Measurements from ENCODE around the gene PFDN2. TPM values are rescaled to one million over a fixed set of nuclear protein-coding genes. Genes with fewer than 3 reads are reported as not detected.

PFDN2 gene
- total and polyA plus RNA-seq, 2 experiments from 2014 or later = 45.6 to 352 TPM

DNA sequence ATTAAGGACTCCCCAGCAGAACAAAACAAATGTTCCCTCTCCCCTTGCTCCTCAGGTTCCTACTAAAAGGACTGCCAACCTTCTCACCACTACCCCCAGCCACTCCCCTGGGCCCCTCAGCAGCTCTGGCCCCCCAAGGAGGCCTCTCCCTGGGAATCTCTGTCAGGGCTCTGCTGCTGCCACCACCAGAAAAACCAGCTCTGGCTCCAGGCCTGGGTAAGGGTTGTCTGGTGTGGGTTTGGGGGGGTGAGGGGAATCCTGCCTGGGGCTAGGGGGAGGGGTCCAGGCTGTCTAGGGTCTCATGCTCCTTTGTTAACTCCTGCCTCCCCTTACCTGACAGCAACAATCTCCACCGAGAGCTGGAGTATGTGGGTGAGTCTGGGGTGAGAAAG lies 33.2 kb downstream of the PFDN2 start (continued):
- TF ChIP-seq CTCF (conservative IDR thresholded peaks at IDR 0.05; ENCODE audit: low read depth in 2 of 2) (no peak), EZH2phosphoT487 (IDR thresholded peaks at IDR 0.05; ENCODE audit: unreplicated experiment) (no peak), NANOG (IDR thresholded peaks at IDR 0.05; ENCODE audit: borderline replicate concordance) (no peak), ZNF114 (CRISPR knock-in tag; IDR thresholded peaks at IDR 0.05) (no peak), JUNB (IDR thresholded peaks at IDR 0.05; ENCODE audit: unreplicated experiment) (no peak), STAT1 (IDR thresholded peaks at IDR 0.05; ENCODE audit: unreplicated experiment) (no peak)

DNA sequence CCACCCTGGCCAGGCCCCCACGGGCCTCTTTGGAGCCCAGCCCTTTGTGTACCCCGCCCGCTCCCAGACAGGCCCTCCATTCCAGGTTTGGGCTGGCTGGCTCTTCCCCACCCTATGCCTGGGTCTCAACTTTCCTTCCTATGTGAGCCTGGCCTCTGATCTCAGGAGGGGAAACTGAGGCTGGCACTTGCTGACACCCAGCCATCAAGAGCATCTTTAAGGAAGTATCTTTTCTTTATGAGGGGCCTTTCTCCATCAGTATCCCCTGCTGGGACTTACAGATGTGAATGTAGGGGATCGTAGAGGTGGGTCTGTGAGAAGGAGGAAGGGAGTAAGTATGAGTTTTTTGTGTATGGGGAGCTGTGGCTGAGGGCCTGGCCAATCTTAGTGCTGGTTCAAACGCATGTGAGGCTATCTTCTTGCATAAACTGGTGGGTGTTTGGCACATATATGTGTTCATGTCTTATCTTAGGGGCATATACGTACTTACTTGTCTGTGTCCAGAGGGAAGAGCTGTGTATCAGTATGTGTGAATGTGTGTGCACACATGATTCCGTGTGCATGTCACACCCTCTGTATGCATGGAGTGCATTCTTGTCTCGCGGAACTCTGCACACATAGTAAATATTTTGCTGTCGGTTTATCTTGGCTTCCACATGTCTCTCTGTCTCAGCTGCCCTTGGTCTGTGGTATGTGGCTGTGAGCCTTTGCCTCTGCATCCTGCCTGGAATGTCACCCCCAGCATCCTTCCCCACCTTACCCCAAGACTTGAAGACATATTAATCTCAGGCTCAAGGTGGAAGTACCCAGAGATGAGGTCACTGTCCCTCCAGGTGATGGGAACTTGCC lies 33.9 kb downstream of the PFDN2 start:
- Histone ChIP-seq H3K27me3 (ENCODE audit: insufficient read depth) (no peaks in the 10 kb centered on the region), H3K4me3 (no peak overlapping the region), H3K4me2 (no peak overlapping the region), H4K20me1 (replicated peaks; ENCODE audit: insufficient read depth) (no peaks in the 10 kb centered on the region), H3K36me3 (ENCODE audit: insufficient read depth) (no peaks in the 10 kb centered on the region), H3F3A (replicated peaks; ENCODE audit: low read depth) (peaks cover 5% of the 10 kb centered on the region; the same call in 1 of the 2 replicates), H3K27ac (ENCODE audit: low read depth) (no peak overlapping the region), H3K79me2 (replicated peaks; ENCODE audit: insufficient read depth) (no peaks in the 10 kb centered on the region), H3K9me2 (ENCODE audit: insufficient read depth) (peaks cover 5% of the 10 kb centered on the region), H2AFZ (no peak overlapping the region), H3K4me1 (ENCODE audit: insufficient read depth) (peaks cover 16% of the 10 kb centered on the region)
- Mint-ChIP-seq H3K4me1 (peaks cover 21% of the 10 kb centered on the region), H3K9me3 (no peaks in the 10 kb centered on the region; the same call in 2 of the 3 replicates), H3K27me3 (ENCODE audit: insufficient read depth, low read depth, poor library complexity) (peaks cover 14% of the 10 kb centered on the region), H3K36me3 (ENCODE audit: low read depth) (no peaks in the 10 kb centered on the region; the same call in 2 of the 3 replicates), H3K4me3 (no peak overlapping the region), H3K27ac (no peak overlapping the region)
- DNase-seq (ENCODE audit: low spot score) = no peak
- ATAC-seq = no peak
- TF ChIP-seq EZH2phosphoT487 (IDR thresholded peaks at IDR 0.05; ENCODE audit: unreplicated experiment) = no peak
- TF ChIP-seq, protein P1, sequence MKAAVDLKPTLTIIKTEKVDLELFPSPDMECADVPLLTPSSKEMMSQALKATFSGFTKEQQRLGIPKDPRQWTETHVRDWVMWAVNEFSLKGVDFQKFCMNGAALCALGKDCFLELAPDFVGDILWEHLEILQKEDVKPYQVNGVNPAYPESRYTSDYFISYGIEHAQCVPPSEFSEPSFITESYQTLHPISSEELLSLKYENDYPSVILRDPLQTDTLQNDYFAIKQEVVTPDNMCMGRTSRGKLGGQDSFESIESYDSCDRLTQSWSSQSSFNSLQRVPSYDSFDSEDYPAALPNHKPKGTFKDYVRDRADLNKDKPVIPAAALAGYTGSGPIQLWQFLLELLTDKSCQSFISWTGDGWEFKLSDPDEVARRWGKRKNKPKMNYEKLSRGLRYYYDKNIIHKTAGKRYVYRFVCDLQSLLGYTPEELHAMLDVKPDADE (IDR thresholded peaks at IDR 0.05) = no peak
- no peak for TF ChIP-seq CREB1 (CRISPR knock-in tag; IDR thresholded peaks at IDR 0.05; ENCODE audit: low read depth)
- TF ChIP-seq POLR2AphosphoS5 (IDR thresholded peaks at IDR 0.05; ENCODE audit: low read depth) = no peak
- TF ChIP-seq EZH2 (IDR thresholded peaks at IDR 0.05; ENCODE audit: low read depth, unreplicated experiment) = no peak
- TF ChIP-seq, protein P2, sequence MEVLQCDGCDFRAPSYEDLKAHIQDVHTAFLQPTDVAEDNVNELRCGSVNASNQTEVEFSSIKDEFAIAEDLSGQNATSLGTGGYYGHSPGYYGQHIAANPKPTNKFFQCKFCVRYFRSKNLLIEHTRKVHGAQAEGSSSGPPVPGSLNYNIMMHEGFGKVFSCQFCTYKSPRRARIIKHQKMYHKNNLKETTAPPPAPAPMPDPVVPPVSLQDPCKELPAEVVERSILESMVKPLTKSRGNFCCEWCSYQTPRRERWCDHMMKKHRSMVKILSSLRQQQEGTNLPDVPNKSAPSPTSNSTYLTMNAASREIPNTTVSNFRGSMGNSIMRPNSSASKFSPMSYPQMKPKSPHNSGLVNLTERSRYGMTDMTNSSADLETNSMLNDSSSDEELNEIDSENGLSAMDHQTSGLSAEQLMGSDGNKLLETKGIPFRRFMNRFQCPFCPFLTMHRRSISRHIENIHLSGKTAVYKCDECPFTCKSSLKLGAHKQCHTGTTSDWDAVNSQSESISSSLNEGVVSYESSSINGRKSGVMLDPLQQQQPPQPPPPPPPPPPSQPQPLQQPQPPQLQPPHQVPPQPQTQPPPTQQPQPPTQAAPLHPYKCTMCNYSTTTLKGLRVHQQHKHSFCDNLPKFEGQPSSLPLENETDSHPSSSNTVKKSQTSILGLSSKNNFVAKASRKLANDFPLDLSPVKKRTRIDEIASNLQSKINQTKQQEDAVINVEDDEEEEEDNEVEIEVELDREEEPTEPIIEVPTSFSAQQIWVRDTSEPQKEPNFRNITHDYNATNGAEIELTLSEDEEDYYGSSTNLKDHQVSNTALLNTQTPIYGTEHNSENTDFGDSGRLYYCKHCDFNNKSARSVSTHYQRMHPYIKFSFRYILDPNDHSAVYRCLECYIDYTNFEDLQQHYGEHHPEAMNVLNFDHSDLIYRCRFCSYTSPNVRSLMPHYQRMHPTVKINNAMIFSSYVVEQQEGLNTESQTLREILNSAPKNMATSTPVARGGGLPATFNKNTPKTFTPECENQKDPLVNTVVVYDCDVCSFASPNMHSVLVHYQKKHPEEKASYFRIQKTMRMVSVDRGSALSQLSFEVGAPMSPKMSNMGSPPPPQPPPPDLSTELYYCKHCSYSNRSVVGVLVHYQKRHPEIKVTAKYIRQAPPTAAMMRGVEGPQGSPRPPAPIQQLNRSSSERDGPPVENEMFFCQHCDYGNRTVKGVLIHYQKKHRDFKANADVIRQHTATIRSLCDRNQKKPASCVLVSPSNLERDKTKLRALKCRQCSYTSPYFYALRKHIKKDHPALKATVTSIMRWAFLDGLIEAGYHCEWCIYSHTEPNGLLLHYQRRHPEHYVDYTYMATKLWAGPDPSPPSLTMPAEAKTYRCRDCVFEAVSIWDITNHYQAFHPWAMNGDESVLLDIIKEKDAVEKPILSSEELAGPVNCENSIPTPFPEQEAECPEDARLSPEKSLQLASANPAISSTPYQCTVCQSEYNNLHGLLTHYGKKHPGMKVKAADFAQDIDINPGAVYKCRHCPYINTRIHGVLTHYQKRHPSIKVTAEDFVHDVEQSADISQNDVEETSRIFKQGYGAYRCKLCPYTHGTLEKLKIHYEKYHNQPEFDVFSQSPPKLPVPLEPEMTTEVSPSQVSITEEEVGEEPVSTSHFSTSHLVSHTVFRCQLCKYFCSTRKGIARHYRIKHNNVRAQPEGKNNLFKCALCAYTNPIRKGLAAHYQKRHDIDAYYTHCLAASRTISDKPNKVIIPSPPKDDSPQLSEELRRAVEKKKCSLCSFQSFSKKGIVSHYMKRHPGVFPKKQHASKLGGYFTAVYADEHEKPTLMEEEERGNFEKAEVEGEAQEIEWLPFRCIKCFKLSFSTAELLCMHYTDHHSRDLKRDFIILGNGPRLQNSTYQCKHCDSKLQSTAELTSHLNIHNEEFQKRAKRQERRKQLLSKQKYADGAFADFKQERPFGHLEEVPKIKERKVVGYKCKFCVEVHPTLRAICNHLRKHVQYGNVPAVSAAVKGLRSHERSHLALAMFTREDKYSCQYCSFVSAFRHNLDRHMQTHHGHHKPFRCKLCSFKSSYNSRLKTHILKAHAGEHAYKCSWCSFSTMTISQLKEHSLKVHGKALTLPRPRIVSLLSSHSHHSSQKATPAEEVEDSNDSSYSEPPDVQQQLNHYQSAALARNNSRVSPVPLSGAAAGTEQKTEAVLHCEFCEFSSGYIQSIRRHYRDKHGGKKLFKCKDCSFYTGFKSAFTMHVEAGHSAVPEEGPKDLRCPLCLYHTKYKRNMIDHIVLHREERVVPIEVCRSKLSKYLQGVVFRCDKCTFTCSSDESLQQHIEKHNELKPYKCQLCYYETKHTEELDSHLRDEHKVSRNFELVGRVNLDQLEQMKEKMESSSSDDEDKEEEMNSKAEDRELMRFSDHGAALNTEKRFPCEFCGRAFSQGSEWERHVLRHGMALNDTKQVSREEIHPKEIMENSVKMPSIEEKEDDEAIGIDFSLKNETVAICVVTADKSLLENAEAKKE (CRISPR knock-in tag; IDR thresholded peaks at IDR 0.05) = no peak
- TF ChIP-seq JUNB (IDR thresholded peaks at IDR 0.05; ENCODE audit: unreplicated experiment) = no peak
- no peak for TF ChIP-seq ZNF114 (CRISPR knock-in tag; IDR thresholded peaks at IDR 0.05)
- no peak for TF ChIP-seq NANOG (IDR thresholded peaks at IDR 0.05; ENCODE audit: borderline replicate concordance)
- no peak for TF ChIP-seq CTCF (conservative IDR thresholded peaks at IDR 0.05; ENCODE audit: low read depth in 2 of 2)
- TF ChIP-seq ZNF331 (CRISPR knock-in tag; IDR thresholded peaks at IDR 0.05; ENCODE audit: low read depth) = no peak
